8988T (cell line): ENCODE data around the gene SORCS2.

Experiments used
- DNase-seq: peaks from one replicate; pipeline ENCODE4 v3.0.0; 2011

SORCS2 gene

DNA sequence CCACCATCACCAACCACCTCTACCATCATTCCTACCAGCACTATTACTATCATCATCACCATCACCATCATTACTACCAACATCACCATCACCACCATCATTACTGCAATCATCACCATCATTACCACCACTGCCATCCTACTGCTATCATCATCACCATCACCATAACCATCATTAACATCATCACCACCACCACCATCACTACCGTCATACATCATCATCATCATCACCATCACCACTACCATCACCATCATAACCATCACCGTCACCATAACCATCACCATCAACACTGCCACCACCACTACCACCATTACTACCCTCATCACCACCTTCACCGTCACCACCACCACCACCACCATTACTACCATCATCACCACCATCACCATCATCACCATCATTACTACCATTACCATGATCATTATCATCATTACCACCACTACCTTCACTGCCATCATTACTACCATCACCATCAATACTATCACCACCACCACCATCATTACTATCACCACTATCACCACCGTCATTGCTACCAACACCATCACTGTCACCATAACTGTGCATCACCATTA is 170.6 kb downstream of the SORCS2 start:
- no peak for DNase-seq

DNA sequence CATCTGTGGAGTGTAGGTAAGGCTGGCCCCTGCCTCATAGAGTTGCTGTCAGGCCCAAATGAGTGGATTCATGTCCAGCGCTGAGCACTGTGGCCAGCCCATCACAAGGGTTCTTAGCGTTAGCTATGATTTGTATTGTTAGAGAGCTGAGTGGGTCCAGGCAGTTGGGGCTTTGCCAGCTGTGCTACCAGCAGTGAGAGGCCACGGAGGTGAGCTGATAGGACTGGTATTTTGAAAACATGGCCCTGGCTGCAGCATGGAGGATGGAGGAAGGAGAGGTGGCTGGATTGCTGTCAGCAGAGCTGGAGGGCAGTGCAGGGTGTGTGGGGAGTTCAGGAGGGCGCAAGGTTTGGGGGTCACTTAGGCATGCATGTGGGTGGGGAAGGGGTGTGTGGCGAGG is 172.6 kb downstream of the SORCS2 start:
- no peak for DNase-seq

DNA sequence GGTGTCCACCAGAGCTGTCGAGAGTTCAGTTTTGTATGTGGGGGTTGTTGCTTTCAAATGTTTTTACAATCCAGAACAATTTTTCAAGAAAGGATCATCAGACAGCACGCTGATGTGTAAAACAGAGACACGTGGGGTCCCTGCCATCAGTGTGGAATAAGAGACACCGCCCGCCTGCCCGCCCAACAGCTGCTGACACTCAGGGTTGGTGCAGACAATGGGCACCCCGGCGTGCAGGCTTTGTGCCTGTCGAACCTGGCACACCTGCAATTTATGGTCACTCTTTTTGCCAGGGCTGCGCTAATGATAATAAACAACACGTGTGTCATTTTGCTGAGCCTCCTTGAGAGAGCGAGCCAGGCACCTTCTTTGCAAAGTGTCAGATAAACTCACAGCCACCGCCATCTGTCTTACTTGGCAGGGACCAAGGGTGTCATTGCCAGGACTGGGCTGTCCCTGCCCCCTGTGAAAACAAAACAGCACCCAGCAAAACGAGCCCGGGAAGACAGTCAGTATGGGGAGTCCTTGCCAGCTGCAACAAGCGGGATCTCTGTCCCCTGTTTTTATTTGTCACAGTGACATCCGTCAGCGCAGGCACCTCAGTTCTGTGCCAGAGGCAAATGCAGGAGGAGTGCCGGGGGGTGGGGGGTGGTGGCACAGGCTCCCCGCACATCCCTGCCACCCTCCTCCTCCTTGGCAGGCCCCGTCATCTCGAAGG is 173.3 kb downstream of the SORCS2 start:
- DNase-seq = no peak

- no peak for DNase-seq
Measured at GRCh38 chr4:7366180-7366945, 174.0 kb downstream of the SORCS2 start.

DNA sequence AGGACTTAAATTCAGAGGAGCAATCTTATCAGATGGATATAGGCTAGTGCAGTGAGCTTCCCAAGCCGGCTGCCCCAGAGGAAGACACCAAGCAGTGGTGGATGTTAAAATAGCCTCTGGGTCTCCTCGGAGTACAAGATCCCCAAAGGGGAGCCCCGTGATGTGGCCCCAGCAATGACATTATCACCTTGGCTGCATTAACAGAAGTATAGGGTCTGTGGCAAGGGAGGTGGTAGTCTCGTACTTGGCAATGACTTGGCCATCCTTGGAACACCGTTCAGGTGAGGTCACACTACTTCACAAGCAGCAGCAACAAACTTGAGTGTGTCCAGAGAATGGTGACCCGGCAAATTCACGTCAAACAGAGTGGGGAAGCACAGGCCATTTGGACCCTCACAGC is 174.6 kb downstream of the SORCS2 start:
- no peak for DNase-seq

DNA sequence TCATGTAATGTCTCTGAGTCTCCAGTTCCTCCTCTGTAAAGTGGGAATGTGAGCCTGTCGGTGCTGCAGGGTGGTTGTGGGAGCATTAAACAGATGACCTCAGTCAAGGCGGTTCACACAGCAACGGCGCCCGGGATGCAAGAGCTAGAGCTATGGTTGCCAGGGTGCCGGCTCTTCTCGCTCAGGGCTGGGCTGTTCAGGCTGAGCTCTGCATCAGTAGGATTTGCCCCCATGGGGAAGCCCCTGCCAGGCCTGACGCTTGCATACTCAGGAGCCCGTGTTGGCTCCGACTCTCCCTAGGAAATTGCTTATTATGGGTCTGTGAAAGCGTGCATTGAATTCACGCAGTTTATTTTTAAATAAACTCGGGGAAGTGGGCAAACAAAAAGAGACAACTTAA is 175.1 kb downstream of the SORCS2 start:
- no peak for DNase-seq

GRCh38 chr4:7367864-7368277 is 175.5 kb downstream of the SORCS2 start:
- no peak for DNase-seq

DNA sequence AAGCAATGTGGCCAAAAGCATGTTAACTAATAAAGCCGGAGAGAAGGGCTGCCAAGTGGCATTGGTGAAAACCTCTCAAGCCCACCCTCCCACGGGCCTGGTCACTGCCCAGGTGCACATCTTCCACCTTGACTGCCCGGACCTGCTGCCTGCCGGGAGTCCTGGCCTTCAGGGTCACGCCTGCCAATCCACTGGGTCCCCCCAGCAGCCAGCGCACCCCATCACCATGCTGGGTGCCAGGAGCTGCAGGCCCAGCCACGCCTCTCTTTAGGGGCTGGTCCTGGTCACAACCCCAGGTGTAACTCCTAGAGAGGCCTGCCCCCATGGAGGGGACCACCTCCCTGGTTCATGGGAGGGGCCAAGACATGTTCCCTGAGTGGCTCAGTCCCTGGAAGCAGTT is 176.0 kb downstream of the SORCS2 start:
- DNase-seq = no peak

GRCh38 chr4:7369511-7369910 is 177.2 kb downstream of the SORCS2 start:
- no peak for DNase-seq

GRCh38 chr4:7370038-7370437 is 177.7 kb downstream of the SORCS2 start:
- no peak for DNase-seq

GRCh38 chr4:7371210-7371941 is 179.0 kb downstream of the SORCS2 start:
- no peak for DNase-seq

DNA sequence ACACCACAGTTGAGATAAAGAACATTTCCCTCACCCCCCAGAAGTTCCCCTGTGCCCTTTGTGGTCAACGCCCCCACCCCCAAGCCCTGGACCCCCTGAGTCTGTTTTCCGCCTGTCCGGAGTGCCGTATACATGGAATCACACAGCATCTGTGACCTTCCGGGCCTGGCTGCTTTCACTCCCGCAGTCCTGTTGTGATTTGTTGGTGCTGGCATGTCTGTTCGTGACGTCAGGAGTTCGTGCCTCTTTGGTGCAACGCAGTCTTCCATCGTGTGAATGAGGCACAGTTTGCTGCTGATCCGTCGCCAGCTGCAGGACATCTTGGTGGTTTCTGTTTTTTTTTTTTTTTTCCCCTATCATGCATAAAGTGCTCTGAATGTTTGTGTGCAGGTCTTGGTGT is 180.3 kb downstream of the SORCS2 start:
- DNase-seq = no peak

- DNase-seq = no peak
Measured at GRCh38 chr4:7374571-7374970, 182.2 kb downstream of the SORCS2 start.

- DNase-seq = no peak
Measured at GRCh38 chr4:7375427-7375826, 183.1 kb downstream of the SORCS2 start.

DNA sequence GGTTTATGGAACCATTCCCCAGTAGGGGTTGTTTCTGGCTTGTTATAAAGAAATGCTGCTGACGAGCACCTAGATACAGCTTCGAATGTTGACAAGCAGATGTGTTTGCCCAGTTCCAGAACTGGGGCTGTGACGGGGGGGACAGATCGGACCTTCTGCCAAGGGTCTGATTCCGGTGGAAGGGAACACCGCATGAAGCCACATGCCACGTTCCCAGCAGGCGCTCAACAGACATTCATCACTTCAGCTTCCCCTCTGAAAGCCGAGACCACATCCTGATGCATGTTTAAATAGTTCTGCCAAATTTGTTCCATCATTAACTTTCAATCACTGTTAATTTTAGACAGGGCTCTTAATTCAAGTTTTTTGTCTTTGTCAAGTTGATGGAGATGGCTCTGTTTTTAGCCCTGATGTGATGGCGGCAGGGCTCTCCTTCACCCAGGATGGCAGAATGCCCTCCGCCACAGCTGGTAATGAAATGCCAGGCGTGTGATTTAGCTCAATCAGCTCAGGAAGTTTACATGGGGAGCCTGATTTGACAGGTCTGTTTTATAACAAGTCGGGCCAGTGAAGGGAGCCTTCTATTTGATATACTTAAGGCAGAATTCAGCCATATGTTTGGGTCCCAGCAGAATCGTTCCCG is 185.0 kb downstream of the SORCS2 start:
- DNase-seq = no peak

DNA sequence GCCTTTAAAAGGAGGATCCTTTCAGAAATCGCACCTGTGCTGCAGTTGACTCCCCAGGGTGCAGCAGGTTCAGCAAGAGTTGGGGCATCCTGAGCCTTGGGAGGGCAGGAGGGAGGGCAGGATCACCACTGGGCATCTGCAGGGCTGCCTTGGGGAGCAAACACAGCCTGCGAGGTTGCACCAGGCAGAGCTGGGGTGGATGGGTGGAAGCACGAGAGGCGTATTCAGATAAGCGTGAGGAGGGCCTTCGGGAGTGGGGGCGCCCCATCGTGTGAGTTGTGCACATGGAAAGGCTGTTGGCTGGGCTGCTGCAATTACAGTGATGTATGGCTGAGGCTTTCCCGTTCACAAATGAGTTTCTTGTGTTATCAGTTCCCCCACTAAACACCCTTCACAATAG is 186.8 kb downstream of the SORCS2 start:
- DNase-seq = no peak

DNA sequence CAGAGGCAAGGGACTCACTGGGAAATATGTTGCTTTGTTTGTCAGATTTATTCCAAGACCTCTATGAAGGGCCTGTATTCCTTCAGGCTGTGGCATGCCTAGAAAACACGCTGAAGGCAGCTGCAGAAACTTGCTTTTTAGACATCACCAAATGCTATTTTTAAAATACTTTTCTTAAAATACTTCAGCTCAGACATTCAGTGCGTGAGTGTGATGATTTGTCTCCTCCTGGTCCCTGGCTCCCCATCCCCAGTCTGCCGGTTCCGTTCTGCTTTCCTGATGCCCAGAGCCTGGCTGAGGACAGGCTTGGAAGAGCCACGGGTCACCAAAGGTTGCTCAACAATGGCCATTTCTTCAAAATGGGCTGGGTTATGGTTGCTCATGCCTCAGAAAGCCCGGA is 187.4 kb downstream of the SORCS2 start:
- DNase-seq = no peak

GRCh38 chr4:7381221-7381889 is 189.0 kb downstream of the SORCS2 start:
- DNase-seq = no peak

GRCh38 chr4:7381890-7382633 is 189.7 kb downstream of the SORCS2 start:
- no peak for DNase-seq

DNA sequence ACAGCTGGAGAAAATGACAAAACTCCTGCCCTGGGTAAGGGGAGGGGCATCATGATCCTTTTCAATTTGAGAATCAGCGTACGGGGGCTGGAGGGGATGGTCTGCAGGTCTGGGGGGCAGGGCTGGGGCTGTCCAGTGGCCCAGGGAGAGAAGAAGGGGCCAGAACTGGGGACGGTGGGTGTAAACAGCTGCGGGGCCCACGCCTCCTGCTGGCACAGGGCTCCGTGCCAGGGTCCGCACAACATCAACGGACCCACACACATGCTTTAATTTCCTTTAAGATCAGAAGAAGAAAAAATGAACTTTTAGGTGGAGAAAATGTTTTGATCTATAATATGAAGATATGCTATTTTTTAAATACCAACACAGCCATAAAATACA is 190.3 kb downstream of the SORCS2 start:
- DNase-seq = no peak

- no peak for DNase-seq
Measured at GRCh38 chr4:7383266-7383665, 190.9 kb downstream of the SORCS2 start.
